Astrocyte of the cerebellum (primary cell): ENCODE results near the gene SCARB1.

ENCODE experiments used
- DNase-seq: peaks from one replicate; pipeline ENCODE4 v3.0.0-alpha.2; 2011; ENCODE audit warnings: low read depth
- H3K4me3 ChIP-seq: 2 replicates; pipeline ENCODE4 v1.5.1; 2011; ENCODE audit warnings: mild to moderate bottlenecking, low read depth, low read length, moderate library complexity
- CTCF ChIP-seq: IDR thresholded peaks from 2 replicates; pipeline ENCODE4 v1.5.1; 2012; ENCODE audit warnings: low read length, low read depth, moderate library complexity, mild to moderate bottlenecking; ENCODE audit errors: missing control alignments
- in situ Hi-C: cut with HindIII; loops from 2 replicates; pipeline ENCODE4 v1.10.0; 2017; ENCODE audit warnings: low sequenced_read_pairs

The SCARB1 gene

DNA sequence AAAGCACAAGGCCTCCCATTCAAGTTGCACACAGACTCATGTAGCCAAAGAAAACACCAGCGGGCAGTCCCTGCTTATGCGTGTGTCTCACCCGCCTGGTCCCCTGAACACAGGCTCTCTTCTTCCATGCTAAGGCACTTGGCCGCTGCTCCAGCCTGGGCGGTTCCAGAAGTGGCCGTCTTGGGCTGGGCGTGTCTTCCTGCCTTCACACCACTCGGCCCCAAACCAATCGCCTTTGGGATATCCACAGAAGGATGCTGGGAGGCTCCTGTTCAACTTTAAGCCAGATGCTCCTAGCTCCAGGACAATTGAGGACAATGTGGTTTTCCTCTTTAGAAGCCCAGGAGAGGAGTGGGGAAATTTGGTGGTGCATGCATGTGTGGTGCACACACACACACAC, 2.2 kb downstream of the SCARB1 start:
- in situ Hi-C loops, result no loop called here
- DNase-seq, result peak; percentile 43
- TF ChIP-seq CTCF, result no peak
- no peak overlapping the region for H3K4me3 ChIP-seq

GRCh38 chr12:124857921-124858461, 5.7 kb downstream of the SCARB1 start:
- H3K4me3 ChIP-seq, result no peak overlapping the region
- in situ Hi-C loops, result no loop called here
- no peak for TF ChIP-seq CTCF
- DNase-seq, result no peak

- DNase-seq, result no peak
- in situ Hi-C loops, result no loop called here
- TF ChIP-seq CTCF, result no peak
- no peak overlapping the region for H3K4me3 ChIP-seq
These were observed 6.9 kb downstream of the SCARB1 start for GRCh38 chr12:124856842-124857178.

DNA sequence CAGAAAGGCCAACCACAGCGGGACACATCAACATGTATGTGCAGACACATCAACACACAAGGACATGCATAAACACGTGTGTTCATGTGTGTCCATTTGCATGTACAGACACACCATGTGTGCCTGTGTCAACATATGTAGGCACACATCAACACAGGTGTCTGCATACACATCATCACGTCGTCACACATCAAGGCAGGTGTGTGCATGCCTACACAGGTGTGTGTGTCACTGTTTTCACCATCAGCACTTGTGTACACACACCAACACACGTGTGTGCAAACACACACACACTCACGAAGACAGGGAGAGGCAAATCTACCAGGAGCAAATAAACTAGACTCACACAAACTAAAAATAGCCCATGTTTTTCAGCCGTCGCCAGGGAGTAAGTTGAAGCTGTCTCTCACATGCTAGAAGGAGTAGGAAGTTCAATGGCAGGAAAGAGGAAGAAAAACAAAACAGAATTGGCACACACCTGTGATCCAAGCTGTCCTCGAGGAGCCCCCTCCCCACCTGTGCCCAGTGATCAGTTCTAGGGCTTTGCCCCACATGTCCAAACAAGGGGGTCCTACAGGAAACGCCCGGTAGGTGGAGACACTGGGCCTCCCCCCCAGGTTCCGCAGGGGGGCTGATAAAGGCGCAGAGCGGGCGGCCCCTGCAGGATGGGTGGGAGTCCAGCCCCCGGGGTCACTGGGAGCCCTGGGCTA, 7.4 kb downstream of the SCARB1 start:
- no peak for DNase-seq
- H3K4me3 ChIP-seq, result no peak overlapping the region
- no peak for TF ChIP-seq CTCF
- in situ Hi-C loops, result no loop called here

DNA sequence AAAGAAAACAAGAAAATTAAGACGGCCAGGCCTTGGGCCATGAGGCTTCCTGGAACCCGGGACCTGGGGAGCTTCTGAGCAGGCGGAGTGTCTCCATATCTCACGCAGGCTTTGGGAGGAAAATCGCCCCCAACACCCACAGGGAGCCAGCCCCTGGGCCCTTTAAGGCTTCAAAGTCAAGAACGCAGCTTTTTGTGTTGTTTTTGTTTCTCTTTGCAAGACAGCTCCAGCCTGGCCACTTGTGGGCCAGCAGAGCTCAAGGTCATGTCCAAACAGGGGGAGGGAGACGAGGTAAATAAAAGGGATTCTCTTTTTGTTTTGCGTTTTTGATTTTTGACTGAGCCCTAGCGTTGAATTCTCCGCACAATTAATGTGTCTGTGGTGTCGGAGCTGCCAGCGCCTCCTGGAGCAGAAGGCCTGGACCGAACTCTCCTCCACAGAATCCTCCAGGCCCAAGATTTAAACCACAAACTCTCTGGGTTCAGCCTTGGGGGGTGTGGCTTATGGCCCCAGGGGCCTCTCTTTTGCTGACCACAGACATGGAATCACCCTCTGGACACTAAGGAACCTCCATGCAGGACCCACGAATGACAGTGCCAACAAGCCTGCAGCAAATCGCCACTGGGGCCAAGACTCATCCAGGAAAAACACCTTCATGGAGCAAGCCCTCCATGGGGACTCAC, 8.2 kb downstream of the SCARB1 start:
- no peak overlapping the region for H3K4me3 ChIP-seq
- TF ChIP-seq CTCF, result no peak
- in situ Hi-C loops, result no loop called here
- no peak for DNase-seq

- no peak for TF ChIP-seq CTCF
These were observed 9.0 kb downstream of the SCARB1 start for GRCh38 chr12:124854637-124855184.

More at GRCh38 chr12:124854637-124855184, 9.0 kb downstream of the SCARB1 start:
- DNase-seq, result no peak
- in situ Hi-C loops, result no loop called here
- no peak overlapping the region for H3K4me3 ChIP-seq
